ENCODE data around the gene NBPF11.
"Not testable (repeated sequence)": the region's sequence is repeated elsewhere in the genome, so short reads cannot be mapped to it uniquely, and the experiment has no call there.

Gene NBPF11, protein sequence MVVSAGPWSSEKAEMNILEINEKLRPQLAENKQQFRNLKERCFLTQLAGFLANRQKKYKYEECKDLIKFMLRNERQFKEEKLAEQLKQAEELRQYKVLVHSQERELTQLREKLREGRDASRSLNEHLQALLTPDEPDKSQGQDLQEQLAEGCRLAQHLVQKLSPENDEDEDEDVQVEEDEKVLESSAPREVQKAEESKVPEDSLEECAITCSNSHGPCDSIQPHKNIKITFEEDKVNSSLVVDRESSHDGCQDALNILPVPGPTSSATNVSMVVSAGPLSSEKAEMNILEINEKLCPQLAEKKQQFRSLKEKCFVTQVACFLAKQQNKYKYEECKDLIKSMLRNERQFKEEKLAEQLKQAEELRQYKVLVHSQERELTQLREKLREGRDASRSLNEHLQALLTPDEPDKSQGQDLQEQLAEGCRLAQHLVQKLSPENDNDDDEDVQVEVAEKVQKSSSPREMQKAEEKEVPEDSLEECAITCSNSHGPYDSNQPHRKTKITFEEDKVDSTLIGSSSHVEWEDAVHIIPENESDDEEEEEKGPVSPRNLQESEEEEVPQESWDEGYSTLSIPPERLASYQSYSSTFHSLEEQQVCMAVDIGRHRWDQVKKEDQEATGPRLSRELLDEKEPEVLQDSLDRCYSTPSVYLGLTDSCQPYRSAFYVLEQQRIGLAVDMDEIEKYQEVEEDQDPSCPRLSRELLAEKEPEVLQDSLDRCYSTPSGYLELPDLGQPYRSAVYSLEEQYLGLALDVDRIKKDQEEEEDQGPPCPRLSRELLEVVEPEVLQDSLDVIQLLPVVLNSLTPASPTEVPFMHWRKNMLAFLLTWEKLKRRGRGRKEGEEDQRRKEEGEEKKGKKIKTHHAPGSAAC

DNA sequence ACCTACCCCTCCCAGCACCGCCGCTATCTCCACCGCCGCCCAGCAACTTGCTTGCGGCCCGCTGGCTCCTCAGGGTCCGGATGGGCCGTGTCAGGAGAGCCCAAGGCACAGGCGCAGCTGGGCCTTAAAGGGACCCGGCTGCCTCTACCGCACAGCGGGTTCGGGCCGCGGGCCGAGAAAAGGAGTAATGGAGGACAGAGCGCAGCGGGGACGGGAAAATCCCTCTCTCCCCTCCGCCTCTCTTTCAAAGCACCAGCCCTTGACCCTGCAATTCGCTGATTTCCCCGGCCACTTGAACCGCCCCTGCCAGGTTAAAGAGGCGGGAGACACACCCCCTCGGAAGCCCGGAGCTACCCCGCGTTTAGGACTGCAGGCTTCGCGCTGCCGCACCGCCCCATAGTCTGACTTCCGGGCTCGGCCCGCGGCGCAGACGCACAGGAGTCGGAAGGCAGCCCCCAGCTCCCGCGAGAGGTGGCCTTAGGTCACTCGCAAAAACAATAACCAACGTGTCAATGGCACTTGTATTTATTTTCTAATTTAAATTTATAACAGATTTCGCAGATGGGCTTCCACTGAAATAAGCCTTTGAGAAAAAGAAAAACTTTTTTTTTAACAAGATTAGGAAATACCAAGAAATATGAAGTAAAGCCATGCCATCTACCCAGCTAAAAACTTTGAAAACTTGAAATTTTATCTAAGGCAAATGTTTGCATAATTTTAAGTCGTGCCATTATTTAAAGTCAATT lies at the start of gene NBPF11:
Gene NBPF11 (minus strand): TSS at position 371 of the 746 bp plus-strand sequence. CDS start 25,278 bp downstream, outside the sequence.
- not testable (repeated sequence) for DNase-seq (ENCODE audit: low read depth, low spot score)

DNA sequence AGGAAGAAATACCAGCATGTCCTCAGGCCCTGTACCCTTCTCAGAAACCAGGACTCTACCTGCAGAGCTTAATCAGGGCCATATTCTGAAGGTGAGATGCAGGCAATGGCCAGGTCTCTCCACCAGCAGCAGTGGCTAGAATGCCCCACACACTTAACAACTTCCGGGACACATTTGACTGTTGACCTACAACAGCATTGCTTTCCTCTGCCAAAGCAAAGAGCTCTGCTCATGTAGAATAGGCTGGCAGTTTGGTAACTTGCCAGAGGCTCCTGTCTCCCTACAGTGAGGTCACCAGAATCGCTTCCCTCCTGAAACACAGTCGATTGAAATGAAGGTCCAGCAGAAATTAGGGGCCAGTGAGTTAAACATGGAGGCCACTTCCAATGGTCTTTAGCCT lies 45.3 kb upstream of the NBPF11 start:
- DNase-seq (ENCODE audit: low read depth, low spot score), result not testable (repeated sequence)

DNA sequence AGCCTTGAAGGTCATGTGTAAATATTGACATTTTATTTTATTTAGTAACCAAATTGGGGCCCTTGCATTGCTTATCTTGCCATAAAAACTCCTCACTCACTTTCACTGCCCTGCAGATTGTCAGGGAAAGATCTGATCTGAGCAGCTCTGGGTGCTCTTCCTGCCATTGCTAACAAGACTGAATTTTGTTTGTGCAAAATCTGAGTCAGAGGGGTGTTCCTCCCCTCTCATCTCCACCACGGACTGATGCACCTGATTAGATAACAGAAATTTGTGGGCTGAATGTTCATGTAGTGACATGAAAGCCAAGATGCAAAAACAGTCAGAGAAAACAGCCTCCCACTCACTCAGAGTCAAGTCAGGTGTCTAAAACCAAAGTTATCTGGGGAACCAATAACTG lies 44.9 kb upstream of the NBPF11 start:
- not testable (repeated sequence) for DNase-seq (ENCODE audit: low read depth, low spot score)

DNA sequence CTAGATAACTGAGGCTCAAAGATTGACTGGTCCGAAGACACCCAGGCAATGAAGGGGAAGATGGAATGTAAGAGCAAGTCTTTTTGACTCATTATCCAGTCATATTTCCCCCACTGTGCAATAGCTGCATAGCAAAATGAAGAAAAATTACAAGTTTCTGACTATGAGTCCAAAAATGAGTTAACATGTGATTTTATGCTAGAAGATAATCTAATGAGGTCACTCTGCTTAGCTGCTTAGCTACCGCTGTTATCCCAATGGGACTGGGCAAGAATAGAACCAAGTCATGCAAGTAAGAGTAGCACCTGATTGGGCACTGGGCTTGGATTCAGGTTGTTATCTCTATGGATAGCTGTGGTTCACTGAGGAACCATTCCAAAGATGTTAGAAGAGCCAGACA lies 43.0 kb upstream of the NBPF11 start:
- DNase-seq (ENCODE audit: low read depth, low spot score), result not testable (repeated sequence)

DNA sequence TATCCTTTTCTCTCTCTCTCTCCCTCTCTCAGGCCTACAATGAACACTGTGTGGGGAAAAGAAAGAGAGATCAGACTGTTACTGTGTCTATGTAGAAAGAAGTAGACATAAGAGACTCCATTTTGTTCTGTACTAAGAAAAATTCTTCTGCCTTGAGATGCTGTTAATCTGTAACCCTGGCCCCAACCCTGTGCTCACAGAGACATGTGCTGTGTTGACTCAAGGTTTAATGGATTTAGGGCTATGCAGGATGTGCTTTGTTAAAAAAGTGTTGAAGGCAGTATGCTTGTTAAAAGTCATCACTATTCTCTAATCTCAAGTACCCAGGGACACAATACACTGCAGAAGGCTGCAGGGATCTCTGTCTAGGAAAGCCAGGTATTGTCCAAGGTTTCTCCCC lies 36.7 kb upstream of the NBPF11 start:
- DNase-seq (ENCODE audit: low read depth, low spot score), result not testable (repeated sequence)

DNA sequence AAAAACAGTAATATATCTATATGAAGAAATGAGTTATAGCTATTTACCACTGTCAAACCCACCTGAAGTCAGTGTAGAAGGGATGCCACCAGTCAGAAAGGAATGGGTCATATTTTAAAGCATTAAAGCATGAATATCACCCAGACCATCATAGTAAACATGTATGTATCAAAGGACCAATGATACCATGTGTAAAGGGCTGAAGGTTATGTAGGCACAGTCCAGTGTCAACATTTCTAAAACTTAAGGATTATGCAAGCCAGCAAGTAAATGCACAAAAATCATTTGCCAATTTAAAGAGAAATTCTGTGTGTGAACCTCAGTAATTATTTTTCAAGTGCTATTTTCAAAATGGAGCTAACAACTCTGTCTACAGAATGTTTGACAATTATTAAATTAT lies 26.6 kb upstream of the NBPF11 start:
- not testable (repeated sequence) for DNase-seq (ENCODE audit: low read depth, low spot score)

DNA sequence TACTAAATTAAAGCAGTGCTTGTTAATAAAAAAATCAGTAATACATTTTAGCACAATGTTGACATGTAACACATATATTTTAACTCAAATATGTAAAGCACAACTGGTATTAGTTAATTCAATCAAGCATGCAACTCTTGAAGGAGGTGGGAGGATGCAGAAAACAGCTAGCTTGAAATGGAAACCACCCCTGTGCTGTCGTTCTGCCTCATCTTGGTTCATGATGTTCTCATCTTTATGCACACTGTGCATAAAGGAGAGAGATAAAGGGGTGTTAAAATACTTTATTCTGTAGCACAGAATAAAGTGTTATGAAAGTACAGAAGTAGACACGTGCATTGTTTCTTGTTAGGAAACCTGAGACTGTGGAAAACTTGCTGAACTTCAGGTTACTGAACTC lies 23.3 kb upstream of the NBPF11 start:
- DNase-seq (ENCODE audit: low read depth, low spot score), result not testable (repeated sequence)

DNA sequence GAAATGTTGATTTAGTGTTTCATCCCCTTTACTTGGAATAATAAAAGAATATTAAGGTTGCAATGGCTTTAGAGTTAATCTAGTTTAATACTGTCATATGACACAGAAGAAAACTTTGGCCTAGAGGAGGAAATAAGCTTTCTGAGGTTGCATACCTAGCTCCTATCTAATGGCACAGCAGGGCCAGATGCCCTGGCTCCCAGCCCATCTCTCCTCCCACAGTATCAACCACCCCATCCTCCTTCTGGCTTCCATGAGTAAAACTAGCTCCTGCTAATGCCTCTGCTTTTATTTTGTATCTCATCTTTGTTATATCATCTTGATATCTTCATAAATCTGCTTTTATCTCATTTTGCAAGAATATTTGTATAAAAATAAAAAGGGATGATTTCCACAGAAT lies 19.9 kb upstream of the NBPF11 start:
- DNase-seq (ENCODE audit: low read depth, low spot score), result not testable (repeated sequence)

DNA sequence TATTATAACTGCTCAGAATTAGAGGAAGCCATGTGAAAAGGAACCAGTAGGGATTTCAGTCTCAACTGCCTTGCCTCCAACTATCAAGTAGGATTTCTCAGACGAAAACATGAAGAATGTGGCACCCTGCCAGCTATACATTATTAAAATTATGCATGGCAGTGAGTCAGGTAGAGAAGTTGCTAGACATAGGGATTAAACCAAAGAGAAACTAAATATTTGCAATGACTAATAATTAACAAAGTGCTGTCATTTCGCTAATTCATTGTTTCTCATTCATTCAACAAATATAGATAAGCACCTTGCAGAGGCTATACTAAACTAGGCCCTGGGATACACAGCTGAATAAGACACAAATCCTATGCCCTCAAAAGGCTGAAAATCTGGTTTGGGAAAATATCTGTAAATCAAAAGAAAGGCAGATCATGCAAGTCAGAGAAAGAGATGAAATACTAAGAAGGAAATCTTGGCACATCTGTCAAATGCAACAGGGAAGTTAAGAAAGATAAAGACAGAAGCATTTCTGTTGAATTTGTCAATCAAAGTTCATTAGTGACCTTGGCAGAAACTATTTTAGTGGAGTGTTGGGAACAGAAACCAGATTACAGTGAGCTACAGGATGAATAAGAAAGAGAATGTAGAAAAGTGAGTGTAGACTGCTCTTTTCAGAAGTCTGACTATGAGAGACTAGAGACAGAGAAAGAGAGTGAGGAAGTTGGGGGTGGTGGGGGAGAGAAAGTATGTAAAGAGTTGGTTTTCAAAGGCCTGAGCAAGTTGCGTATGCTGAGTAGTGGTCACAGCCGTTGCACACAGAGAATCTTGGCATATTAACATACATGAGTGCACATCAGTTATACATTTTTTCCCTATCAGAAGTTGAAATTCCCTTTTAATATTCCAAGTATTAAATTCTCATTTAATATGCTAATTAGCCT lies 14.7 kb upstream of the NBPF11 start:
- DNase-seq (ENCODE audit: low read depth, low spot score), result no peak

DNA sequence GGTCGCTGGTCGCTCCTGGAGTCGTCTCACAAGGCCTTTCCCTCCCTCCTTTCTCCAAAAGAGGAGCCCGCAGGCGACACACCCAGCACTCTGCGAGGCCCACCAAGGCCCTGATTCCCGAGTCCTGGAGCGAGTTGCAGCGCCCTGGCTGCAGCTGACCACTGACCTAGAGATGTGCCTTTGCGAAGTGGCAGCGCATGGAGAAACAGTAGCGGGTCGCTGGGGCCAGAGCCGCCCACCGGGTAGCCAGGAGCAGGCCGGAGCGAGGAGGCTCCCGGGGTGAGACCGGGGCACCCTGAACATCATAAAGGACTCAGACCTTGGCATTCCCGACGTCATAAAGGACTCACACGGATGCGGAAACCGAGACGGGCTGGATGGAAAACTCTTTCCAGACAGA lies 10.3 kb upstream of the NBPF11 start:
- DNase-seq (ENCODE audit: low read depth, low spot score), result no peak

DNA sequence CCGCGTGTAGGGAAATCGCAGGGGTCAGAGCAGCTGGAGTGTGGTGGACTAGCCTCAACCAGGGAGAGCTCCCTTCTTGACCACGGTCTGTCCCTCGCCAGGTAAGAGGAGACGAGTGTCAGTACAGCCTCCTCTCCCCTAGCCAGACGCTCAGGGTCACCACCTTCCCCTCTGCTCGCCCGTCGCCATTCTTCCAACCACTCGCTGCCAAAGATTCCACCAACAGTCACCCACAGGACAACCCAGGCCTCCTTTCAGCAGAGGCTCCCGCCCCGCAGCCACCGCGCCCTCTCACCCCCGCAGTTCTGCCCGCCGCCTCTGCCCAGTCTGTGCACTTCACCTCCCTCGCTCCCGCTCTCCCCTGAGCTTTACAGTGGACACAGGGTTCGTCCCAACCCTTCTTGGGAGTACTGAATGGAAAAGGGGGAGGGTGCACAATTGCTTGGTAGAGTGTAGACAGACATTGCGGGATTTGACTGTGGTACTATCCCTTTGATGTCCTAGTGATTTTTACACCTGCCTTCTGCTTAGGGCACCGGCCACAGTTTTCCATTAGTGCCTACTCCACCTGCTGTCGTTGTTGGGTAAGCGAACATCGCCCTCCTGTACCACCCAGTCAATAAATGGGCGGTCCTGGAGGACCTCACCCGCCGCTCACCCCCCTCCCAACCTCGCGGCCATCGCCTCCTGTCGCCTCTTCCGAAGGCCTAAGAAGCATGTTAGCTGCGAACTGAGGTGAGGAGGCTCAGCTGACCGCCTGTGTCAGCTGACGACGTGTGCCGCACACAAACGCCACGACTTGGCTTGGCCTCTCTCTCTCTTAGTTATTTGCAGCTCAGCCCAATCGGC lies 9.2 kb upstream of the NBPF11 start:
- DNase-seq (ENCODE audit: low read depth, low spot score), result no peak

DNA sequence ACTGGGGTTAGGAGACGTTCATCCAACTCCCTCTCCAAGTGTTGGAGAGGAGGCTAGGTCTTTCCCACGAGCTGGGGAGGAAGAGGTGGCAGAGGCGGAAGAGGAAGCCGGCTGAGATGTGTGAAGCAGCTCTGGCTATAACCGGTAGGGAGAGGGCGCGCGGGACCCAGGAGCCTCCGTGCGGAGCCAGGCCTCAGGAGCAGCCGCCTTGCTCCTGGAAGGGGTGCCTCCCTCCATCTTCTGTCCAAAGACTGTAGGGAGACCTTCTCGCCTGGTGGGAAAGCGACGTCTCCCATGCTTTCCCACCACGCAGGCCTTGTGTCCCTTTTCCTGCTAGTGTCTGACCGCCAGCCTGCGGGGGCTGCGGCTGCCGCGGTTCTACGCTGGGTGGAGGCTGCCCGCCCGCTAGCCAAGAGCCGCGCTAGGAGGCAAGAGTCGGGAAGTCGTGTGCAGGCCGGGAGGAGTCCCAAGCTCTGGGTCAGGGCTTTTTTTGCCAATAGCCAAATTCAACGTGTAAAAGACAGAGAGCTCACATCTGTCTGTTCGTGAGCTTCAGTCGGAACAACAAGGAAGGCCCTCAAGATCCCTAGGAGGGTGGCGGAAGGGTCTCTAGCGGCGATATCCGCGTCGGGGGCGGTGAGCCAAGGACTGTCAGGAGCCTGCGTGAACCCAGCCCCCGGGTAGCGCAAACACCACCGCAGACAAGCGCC lies 8.4 kb upstream of the NBPF11 start:
- no peak for DNase-seq (ENCODE audit: low read depth, low spot score)

DNA sequence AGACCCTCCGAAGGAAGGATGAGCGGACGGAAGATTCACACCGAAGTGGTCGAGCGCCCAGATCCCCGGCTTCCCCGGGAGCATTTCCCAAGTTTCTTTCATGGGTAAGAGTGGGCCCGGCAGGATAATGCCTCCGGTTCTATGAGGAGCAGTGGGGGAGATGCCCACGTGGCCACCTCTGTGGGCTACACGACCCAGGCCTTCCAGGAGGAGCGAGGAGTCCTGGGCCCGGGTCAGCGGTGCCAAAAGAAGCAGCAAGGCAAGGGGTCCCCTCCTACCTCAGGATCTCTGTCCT lies 7.9 kb upstream of the NBPF11 start:
- no peak for DNase-seq (ENCODE audit: low read depth, low spot score)

DNA sequence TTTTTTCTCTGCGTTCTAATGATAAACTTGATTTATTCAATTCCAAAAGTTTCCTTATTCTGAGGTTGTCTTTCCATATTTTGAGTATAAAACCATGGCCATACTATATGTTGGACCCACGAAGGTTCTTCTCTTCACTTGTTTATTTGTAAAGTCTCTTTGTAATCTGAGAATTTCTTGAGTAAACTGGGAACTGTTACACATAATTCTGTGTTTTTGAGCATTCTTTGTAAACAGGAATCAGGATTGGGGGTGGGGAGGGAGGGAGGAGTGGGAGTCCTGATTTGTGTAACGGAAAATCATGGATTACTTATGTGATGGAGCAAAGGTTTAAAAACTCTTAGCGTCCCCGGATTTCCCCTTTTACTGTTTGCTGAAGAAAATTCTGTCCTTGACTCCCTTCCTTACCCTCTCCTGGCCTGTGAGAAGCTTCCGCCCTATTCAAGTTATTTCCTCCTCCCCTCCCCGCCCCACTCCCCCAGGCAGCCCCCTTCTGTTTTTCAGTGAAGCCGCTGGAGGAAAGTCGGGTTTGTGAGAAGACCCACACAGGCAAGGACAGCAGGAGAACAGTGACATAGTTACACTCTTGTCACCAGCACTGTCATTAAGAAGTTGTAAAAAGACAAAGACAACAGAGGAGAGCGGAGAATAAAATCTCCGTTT lies 6.4 kb upstream of the NBPF11 start:
- DNase-seq (ENCODE audit: low read depth, low spot score), result no peak

DNA sequence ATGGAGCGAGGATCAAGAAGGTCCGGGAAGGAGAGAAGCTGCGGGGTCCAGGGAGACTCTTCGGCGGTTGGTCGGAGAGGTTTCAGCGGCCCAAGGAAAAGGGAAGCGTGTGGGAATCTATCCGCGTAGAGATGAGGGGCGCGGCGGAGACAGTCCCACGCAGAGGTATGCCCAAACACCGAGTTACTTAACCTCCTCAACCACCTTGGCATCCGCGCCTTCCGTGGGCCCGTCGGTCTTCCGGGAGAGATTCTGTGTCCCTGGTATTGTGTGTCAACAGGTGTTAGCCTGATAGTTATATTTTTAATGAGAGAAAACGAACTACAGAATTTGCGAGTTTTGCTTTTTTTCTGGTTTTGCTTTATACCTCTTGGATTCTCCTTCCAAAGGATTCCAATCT lies 5.7 kb upstream of the NBPF11 start:
- not testable (repeated sequence) for DNase-seq (ENCODE audit: low read depth, low spot score)

DNA sequence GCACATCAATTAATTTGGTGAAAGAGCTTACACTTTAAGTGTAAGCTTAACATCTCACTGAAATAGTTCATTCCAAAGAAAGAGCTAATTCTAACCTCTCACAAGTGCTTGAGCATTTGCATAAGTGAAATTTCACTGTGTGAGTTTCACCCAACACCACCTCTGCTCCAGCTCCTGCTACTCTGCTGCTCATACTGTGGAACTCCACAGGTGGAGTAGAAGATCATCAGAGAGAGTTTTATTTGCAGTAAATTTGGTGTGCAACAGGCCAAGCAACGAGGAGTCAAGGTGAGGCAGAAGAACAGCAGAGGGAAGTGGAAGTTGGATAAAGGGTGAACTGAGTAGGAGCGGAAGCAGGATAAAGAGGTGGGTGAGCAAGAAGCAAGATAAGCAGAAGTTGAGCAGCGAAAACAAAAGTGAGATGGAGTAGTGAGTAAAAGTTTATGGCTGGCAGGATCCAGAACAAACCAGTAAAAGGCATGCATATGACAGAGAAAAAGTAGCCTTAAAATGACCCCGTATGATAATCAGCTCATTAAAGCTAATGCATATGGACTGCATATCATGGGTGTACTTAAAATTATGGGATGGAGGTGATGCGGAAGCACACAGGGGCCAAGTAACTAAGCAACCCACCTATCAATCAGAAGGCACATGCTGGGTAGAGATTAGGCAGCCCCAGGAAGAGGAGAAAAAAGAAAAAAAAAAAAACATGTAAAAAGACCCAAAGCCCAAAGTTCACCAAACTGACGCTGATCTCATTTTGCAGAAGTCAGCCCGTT lies 3.6 kb upstream of the NBPF11 start:
- DNase-seq (ENCODE audit: low read depth, low spot score), result not testable (repeated sequence)

DNA sequence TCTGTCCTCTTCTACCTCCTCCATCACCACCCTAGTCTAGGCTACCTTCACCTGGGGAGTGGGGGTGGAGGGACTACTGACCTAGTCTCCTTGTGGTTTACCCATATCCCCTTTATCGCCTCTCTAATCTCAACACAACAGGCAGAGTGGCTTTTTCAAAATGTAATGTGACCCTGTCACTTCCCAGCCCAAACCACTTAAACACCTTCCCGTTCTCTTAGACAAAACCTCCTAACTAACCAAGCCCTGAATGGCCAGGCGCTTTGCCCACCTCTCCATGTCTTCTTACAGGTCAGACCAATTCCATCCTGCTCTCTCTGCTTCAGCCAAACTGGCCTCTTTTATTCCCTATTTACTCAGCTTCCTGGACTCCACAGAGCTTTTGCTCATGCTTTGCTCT lies 714 bp upstream of the NBPF11 start:
- DNase-seq (ENCODE audit: low read depth, low spot score), result not testable (repeated sequence)

DNA sequence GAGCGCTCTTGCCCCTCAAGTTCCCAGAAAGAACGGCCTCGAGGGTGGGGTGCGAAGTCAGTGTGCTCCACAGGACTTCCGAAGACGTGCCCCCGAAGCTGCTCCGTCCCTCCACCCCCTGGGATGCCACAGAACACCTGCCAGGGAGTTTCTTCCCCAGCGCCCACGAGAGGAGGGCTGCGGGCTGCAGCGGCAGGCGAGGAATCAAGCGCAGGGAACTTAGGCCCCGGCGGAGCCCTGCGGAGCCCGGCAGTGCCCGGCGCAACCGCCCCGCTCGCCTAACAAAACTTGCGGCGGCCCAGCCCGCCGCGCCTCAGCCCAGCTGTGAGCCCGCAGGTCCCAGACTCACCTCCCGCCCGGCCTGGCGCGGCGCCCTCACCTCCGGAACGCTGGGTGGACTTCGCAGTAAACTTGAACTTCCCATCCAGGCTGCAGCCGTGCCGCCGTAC lies 686 bp downstream of the NBPF11 start:
- not testable (repeated sequence) for DNase-seq (ENCODE audit: low read depth, low spot score)
